Subcutaneous abdominal adipose tissue (tissue), 5 donors: ENCODE data around the gene SPATA17.

ENCODE experiments used
- H3K27ac ChIP-seq: one replicate; pipeline ENCODE4 v1.7.0; 2013; ENCODE audit warnings: low read depth, mild to moderate bottlenecking, inconsistent platforms, low read length, moderate library complexity
- H3K27me3 ChIP-seq, 5 donors: one replicate each; pipeline ENCODE4 v1.7.0; 2013; ENCODE audit warnings: low read length in 5 of 5, inconsistent platforms in 1 of 5; ENCODE audit not compliant: control insufficient read depth in 5 of 5, insufficient read depth in 4 of 5
- H3K36me3 ChIP-seq, 5 donors: one replicate each; pipeline ENCODE4 v1.7.0; 2013; ENCODE audit warnings: low read length in 5 of 5; ENCODE audit not compliant: control insufficient read depth in 5 of 5, insufficient read depth in 5 of 5
- H3K4me1 ChIP-seq, 5 donors: one replicate each; pipeline ENCODE4 v1.7.0; 2013; ENCODE audit warnings: low read length in 5 of 5, mild to moderate bottlenecking in 3 of 5, moderate library complexity in 1 of 5; ENCODE audit not compliant: control insufficient read depth in 5 of 5, insufficient read depth in 5 of 5
- H3K4me3 ChIP-seq, 5 donors: one replicate each; pipeline ENCODE4 v1.7.0; 2013; ENCODE audit warnings: low read length in 5 of 5, low read depth in 1 of 5
- H3K9ac ChIP-seq, 5 donors: one replicate each; pipeline ENCODE4 v1.7.0; 2013; ENCODE audit warnings: low read length in 5 of 5, mild to moderate bottlenecking in 4 of 5, moderate library complexity in 3 of 5
- H3K9me3 ChIP-seq, 5 donors: one replicate each; pipeline ENCODE4 v1.7.0; 2013; ENCODE audit warnings: low read length in 5 of 5; ENCODE audit not compliant: control insufficient read depth in 5 of 5
- donor health status: healthy.
- donor health status: healthy.
- donor health status: healthy.
- donor health status: healthy.
- donor health status: healthy.

SPATA17 gene

GRCh38 chr1:217876401-217876800 is 245.3 kb downstream of the SPATA17 start:
- no peak overlapping the region for H3K9ac ChIP-seq
- H3K9me3 ChIP-seq = peaks cover 0 to 3% (median 0%) of the 10 kb centered on the region in 5 donors
- H3K27me3 ChIP-seq = peaks cover 0 to 6% (median 0%) of the 10 kb centered on the region in 5 donors
- no peaks in the 10 kb centered on the region for H3K36me3 ChIP-seq
- no peak overlapping the region for H3K27ac ChIP-seq
- H3K4me1 ChIP-seq = peaks cover 0 to 6% (median 2%) of the 10 kb centered on the region in 5 donors
- no peak overlapping the region for H3K4me3 ChIP-seq

- Histone ChIP-seq H3K4me1 (peaks cover 0 to 10% (median 3%) of the 10 kb centered on the region in 5 donors), H3K9me3 (peaks cover 0 to 3% (median 0%) of the 10 kb centered on the region in 5 donors), H3K36me3 (no peaks in the 10 kb centered on the region), H3K27ac (no peak overlapping the region), H3K4me3 (no peak overlapping the region), H3K27me3 (peaks cover 0 to 6% (median 0%) of the 10 kb centered on the region in 5 donors), H3K9ac (no peak overlapping the region)
Measured at GRCh38 chr1:217876896-217877295, 245.8 kb downstream of the SPATA17 start.

GRCh38 chr1:217881131-217881543 is 250.0 kb downstream of the SPATA17 start:
- Histone ChIP-seq H3K27ac (no peak overlapping the region), H3K36me3 (no peaks in the 10 kb centered on the region), H3K4me1 (peaks cover 0 to 11% (median 3%) of the 10 kb centered on the region in 5 donors), H3K9me3 (no peaks in the 10 kb centered on the region), H3K9ac (no peak overlapping the region), H3K27me3 (peaks cover 0 to 4% (median 0%) of the 10 kb centered on the region in 5 donors), H3K4me3 (no peak overlapping the region)

GRCh38 chr1:217881607-217882332 is 250.6 kb downstream of the SPATA17 start:
- Histone ChIP-seq H3K9me3 (no peaks in the 10 kb centered on the region), H3K4me1 (peaks cover 0 to 11% (median 3%) of the 10 kb centered on the region in 5 donors), H3K9ac (no peak overlapping the region), H3K27me3 (peaks cover 0 to 4% (median 0%) of the 10 kb centered on the region in 5 donors), H3K4me3 (no peak overlapping the region), H3K36me3 (no peaks in the 10 kb centered on the region), H3K27ac (no peak overlapping the region)

GRCh38 chr1:217885181-217885580 is 254.0 kb downstream of the SPATA17 start:
- H3K4me3 ChIP-seq = no peak overlapping the region
- no peaks in the 10 kb centered on the region for H3K9me3 ChIP-seq
- peaks cover 0 to 11% (median 3%) of the 10 kb centered on the region in 5 donors for H3K4me1 ChIP-seq
- H3K27me3 ChIP-seq = peaks cover 0 to 4% (median 0%) of the 10 kb centered on the region in 5 donors
- no peak overlapping the region for H3K27ac ChIP-seq
- H3K9ac ChIP-seq = no peak overlapping the region
- H3K36me3 ChIP-seq = no peaks in the 10 kb centered on the region

- no peak overlapping the region for H3K4me3 ChIP-seq
- H3K9ac ChIP-seq = no peak overlapping the region
- no peaks in the 10 kb centered on the region for H3K9me3 ChIP-seq
- H3K4me1 ChIP-seq = no peaks in the 10 kb centered on the region
- H3K27ac ChIP-seq = no peak overlapping the region
- H3K36me3 ChIP-seq = no peaks in the 10 kb centered on the region
- peaks cover 0 to 4% (median 0%) of the 10 kb centered on the region in 5 donors for H3K27me3 ChIP-seq
Measured at GRCh38 chr1:217888328-217888727, 257.2 kb downstream of the SPATA17 start.

- no peaks in the 10 kb centered on the region for H3K36me3 ChIP-seq
- H3K9ac ChIP-seq = no peak overlapping the region
- H3K9me3 ChIP-seq = no peaks in the 10 kb centered on the region
- no peaks in the 10 kb centered on the region for H3K4me1 ChIP-seq
- H3K4me3 ChIP-seq = no peak overlapping the region
- H3K27ac ChIP-seq = no peak overlapping the region
- H3K27me3 ChIP-seq = peaks cover 0 to 4% (median 0%) of the 10 kb centered on the region in 5 donors
Measured at GRCh38 chr1:217889401-217889800, 258.3 kb downstream of the SPATA17 start.

GRCh38 chr1:217891966-217892365 is 260.8 kb downstream of the SPATA17 start:
- H3K4me1 ChIP-seq = peaks cover 0 to 5% (median 0%) of the 10 kb centered on the region in 5 donors
- H3K4me3 ChIP-seq = no peak overlapping the region
- no peak overlapping the region for H3K27ac ChIP-seq

GRCh38 chr1:217892750-217893149 is 261.6 kb downstream of the SPATA17 start:
- no peak overlapping the region for H3K4me3 ChIP-seq
- no peaks in the 10 kb centered on the region for H3K36me3 ChIP-seq
- H3K9ac ChIP-seq = no peak overlapping the region
- peaks cover 0 to 7% (median 0%) of the 10 kb centered on the region in 5 donors for H3K4me1 ChIP-seq
- no peaks in the 10 kb centered on the region for H3K27me3 ChIP-seq
- no peak overlapping the region for H3K27ac ChIP-seq
- no peaks in the 10 kb centered on the region for H3K9me3 ChIP-seq

More at GRCh38 chr1:217891966-217892365, 260.8 kb downstream of the SPATA17 start:
- no peak overlapping the region for H3K9ac ChIP-seq
- no peaks in the 10 kb centered on the region for H3K36me3 ChIP-seq
- H3K27me3 ChIP-seq = no peaks in the 10 kb centered on the region
- no peaks in the 10 kb centered on the region for H3K9me3 ChIP-seq

GRCh38 chr1:217895841-217896240 is 264.7 kb downstream of the SPATA17 start:
- no peak overlapping the region for H3K9ac ChIP-seq
- peaks cover 0 to 7% (median 0%) of the 10 kb centered on the region in 5 donors for H3K4me1 ChIP-seq
- H3K27ac ChIP-seq = no peak overlapping the region
- no peaks in the 10 kb centered on the region for H3K36me3 ChIP-seq
- no peaks in the 10 kb centered on the region for H3K27me3 ChIP-seq
- H3K4me3 ChIP-seq = no peak overlapping the region
- H3K9me3 ChIP-seq = no peaks in the 10 kb centered on the region
